Measurements from ENCODE around the gene EFNB2.

- no peak for TF ChIP-seq POLR2AphosphoS5 (IDR thresholded peaks at IDR 0.05)
- no peak for TF ChIP-seq CTCF (IDR thresholded peaks at IDR 0.05)
These were observed 82.4 kb downstream of the EFNB2 start for GRCh38 chr13:106453101-106453500.

Measured in esophagus muscularis mucosa (tissue), 3 donors.